Thyroid gland (tissue), 4 donors: ENCODE data around the gene ORC3.

Experiments
- CTCF ChIP-seq, 6 experiments: fragments of 200-600 bp in 3 of 6; fragments of 450-650 bp in 3 of 6; sonication (generic) in 3 of 6; IDR thresholded peaks; one replicate each; pipeline ENCODE4 v1.5.1; 2016 to 2019; ENCODE audit warnings: antibody characterized with exemption in 6 of 6, mild to moderate bottlenecking in 2 of 6, inconsistent platforms in 1 of 6, moderate library complexity in 1 of 6
- POLR2A ChIP-seq, 2 donors: fragments of 450-650 bp; IDR thresholded peaks; one replicate each; pipeline ENCODE4 v1.6.1; 2017; ENCODE audit warnings: antibody characterized with exemption in 2 of 2, mild to moderate bottlenecking in 2 of 2, moderate library complexity in 1 of 2

- no peak for TF ChIP-seq CTCF (IDR thresholded peaks at IDR 0.05)
- TF ChIP-seq POLR2A (IDR thresholded peaks at IDR 0.05): no peak
Measured at GRCh38 chr6:87572021-87572420, 17.9 kb upstream of the ORC3 start.
